Activated naive CD4-positive, alpha-beta T cell treated with anti-CD3 and anti-CD28 coated beads for 36 hours (primary cell): ENCODE data around the gene MAP1B. TPM values are rescaled to one million over a fixed set of nuclear protein-coding genes. Genes with fewer than 3 reads are reported as not detected.
"Not testable (repeated sequence)": the region's sequence is repeated elsewhere in the genome, so short reads cannot be mapped to it uniquely, and the experiment has no call there.

ENCODE experiments used
- CTCF ChIA-PET: fragments of 350-600 bp; sonication (Branson Sonifier 250); formaldehyde crosslinking; loops from one replicate; lab custom pipeline; 2021; ENCODE audit warnings: antibody characterized with exemption; lab: Charles Lee
- DNase-seq: peaks from one replicate; pipeline ENCODE4 v3.0.0-alpha.2; 2020
- H3K27ac Mint-ChIP-seq: one replicate; pipeline ENCODE4 v1.8.0; 2021; ENCODE audit warnings: mild to moderate bottlenecking, mixed read lengths
- H3K27me3 Mint-ChIP-seq: one replicate; pipeline ENCODE4 v1.8.0; 2021; ENCODE audit warnings: low read depth, mixed read lengths
- H3K36me3 Mint-ChIP-seq: one replicate; pipeline ENCODE4 v1.8.0; 2021; ENCODE audit warnings: low read depth, mixed read lengths
- H3K4me1 Mint-ChIP-seq: one replicate; pipeline ENCODE4 v1.8.0; 2021; ENCODE audit warnings: low read depth, mixed read lengths
- H3K4me3 Mint-ChIP-seq: one replicate; pipeline ENCODE4 v1.8.0; 2021; ENCODE audit warnings: mild to moderate bottlenecking, moderate library complexity, mixed read lengths
- H3K9me3 Mint-ChIP-seq: one replicate; pipeline ENCODE4 v1.8.0; 2021; ENCODE audit warnings: mixed read lengths
- intact Hi-C: fragments of 100-400 bp; cut with micrococcal nuclease; formaldehyde crosslinking; loops from one replicate; pipeline ENCODE4 v1.15.1; 2023
- total RNA-seq, 2 experiments: library from RNA; stranded (reverse); gene quantifications; one replicate each; pipeline ENCODE4 v1.2.3, GENCODE V29; 2021

Gene MAP1B
- total RNA-seq, 2 experiments from 2014 or later, result 0.14 to 0.32 TPM

DNA sequence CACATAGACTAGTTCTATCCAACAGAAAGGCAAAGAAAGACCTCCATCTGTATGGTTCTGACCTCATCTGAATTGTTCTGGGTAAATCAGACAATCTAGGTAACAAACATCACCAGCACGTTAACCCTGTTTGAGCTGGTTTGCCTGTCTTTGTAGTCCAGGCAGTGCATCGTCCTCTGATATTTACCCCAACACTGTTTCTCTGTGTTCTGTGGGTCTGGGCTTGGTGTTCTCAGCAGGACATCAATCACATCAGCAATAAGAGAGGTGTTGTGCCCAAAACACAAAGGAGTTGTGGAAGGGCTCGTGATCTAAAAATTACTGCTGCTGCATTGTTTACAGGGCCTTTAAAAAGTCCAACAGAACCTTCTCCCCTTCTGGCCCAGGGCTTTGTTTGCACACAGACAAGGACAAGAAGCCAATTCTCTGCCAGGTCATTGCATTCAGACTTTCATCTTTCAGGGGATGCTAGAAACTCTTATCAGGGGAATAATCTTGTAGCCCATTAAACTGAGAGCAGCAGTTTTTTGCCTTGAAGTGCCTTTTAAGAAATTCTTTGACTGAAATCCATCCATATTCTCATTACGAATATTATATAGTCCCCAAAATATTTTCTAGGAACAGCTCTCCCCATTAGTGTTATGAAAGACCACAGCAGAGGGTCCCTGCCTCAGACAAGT lies 30.5 kb upstream of the MAP1B start:
- Mint-ChIP-seq H3K4me3 (no peak overlapping the region), H3K4me1 (no peaks in the 10 kb centered on the region), H3K27ac (no peak overlapping the region), H3K9me3 (no peaks in the 10 kb centered on the region), H3K27me3 (peaks cover 20% of the 10 kb centered on the region), H3K36me3 (no peaks in the 10 kb centered on the region)
- CTCF ChIA-PET, result no interaction called here
- intact Hi-C loops, result no loop called here
- DNase-seq, result no peak

DNA sequence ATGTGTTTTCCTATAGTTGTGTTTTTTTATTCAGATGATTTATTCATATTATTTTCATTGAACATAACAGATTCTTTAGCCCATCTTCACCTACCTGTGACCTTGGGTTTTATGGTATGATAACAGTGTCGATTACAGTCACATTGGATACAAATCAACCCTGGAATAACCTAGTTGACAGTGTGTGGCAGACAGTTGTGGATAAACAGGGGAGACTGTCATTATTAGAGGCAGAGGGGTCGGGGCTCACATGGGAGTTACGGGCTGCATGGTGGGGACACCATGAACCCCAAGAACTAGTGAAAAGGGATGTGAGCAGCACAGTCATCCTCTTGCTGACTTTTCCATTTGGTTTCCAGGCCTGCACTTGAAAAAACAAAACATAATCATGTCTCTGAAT lies 29.9 kb upstream of the MAP1B start:
- H3K4me3 Mint-ChIP-seq, result no peak overlapping the region
- DNase-seq, result no peak
- no peaks in the 10 kb centered on the region for H3K4me1 Mint-ChIP-seq
- no peaks in the 10 kb centered on the region for H3K36me3 Mint-ChIP-seq
- no peak overlapping the region for H3K27ac Mint-ChIP-seq
- H3K9me3 Mint-ChIP-seq, result no peaks in the 10 kb centered on the region
- CTCF ChIA-PET, result no interaction called here
- intact Hi-C loops, result no loop called here
- peaks cover 24% of the 10 kb centered on the region for H3K27me3 Mint-ChIP-seq

DNA sequence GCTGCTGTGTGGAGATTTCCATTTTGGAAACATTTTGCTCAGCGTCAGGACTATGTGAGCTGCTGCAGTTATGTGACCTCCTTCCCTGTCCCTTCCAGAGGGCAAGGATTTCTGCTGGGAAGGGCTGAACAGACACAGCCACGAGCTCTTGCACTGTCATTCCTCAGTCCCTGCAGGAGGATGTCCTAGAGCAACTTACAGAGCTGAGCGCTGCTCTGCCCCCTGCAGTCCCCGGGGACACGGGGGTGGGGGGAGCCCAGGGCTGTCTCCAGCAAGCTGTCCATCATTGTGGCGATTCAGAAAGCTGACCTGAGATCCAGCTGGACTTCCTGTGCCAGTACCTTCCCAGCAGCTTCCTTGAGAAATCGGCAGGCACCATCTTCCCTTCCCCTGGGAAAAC lies 28.0 kb upstream of the MAP1B start:
- no peak for DNase-seq
- peaks cover 32% of the 10 kb centered on the region for H3K27me3 Mint-ChIP-seq
- no peaks in the 10 kb centered on the region for H3K9me3 Mint-ChIP-seq
- no peaks in the 10 kb centered on the region for H3K4me1 Mint-ChIP-seq
- intact Hi-C loops, result no loop called here
- no peaks in the 10 kb centered on the region for H3K36me3 Mint-ChIP-seq
- no peak overlapping the region for H3K4me3 Mint-ChIP-seq
- CTCF ChIA-PET, result no interaction called here
- H3K27ac Mint-ChIP-seq, result no peak overlapping the region

- intact Hi-C loops, result no loop called here
- DNase-seq, result no peak
- Mint-ChIP-seq H3K4me3 (no peak overlapping the region), H3K36me3 (no peaks in the 10 kb centered on the region), H3K4me1 (no peaks in the 10 kb centered on the region), H3K27me3 (peaks cover 36% of the 10 kb centered on the region), H3K27ac (no peak overlapping the region), H3K9me3 (no peaks in the 10 kb centered on the region)
- CTCF ChIA-PET, result no interaction called here
These were observed 25.2 kb upstream of the MAP1B start for GRCh38 chr5:72082048-72082447.

GRCh38 chr5:72084876-72085275 lies 22.4 kb upstream of the MAP1B start:
- no peak overlapping the region for H3K27ac Mint-ChIP-seq

DNA sequence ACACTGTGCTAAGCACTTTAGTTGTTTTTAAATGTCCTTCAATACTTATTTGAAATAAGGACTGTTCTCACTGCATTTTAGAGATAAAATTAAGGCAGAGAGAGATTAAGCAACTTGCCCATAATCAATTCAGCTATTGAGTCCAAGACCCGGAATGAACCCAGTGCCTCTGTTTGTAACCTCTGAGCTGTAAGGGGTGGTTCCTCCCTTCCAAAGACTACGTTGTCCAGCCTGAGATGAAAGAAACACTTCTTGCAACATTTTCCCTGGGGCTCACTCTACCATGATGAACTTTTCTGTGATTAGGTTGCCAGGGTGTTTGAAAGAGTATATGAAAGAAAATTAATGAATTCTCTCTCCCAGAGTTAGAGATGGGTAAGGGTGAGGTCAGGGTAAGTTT lies 22.0 kb upstream of the MAP1B start:
- intact Hi-C loops, result no loop called here
- CTCF ChIA-PET, result no interaction called here

More at GRCh38 chr5:72084876-72085275, 22.4 kb upstream of the MAP1B start:
- no peak overlapping the region for H3K4me3 Mint-ChIP-seq
- no peaks in the 10 kb centered on the region for H3K4me1 Mint-ChIP-seq
- DNase-seq, result no peak
- intact Hi-C loops, result no loop called here
- H3K36me3 Mint-ChIP-seq, result no peaks in the 10 kb centered on the region
- peaks cover 29% of the 10 kb centered on the region for H3K27me3 Mint-ChIP-seq
- CTCF ChIA-PET, result no interaction called here
- no peaks in the 10 kb centered on the region for H3K9me3 Mint-ChIP-seq

DNA sequence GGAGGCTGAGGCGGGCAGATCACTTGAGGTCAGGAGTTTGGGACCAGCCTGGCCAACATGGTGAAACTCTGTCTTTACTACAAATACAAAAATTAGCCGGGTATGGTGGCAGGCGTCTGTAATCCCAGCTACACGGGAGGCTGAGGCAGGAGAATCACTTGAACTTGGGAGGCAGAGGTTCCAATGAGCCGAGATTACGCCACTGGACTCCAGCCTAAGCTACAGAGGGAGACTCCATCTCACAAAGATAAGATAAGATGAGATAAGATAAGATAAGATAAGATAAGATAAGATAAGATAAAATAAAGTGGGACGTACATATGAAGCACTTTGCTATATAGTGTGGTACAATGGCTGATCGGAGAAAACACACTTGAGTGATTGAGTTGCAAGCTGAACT lies 17.6 kb upstream of the MAP1B start:
- intact Hi-C loops, H3K27ac Mint-ChIP-seq, H3K36me3 Mint-ChIP-seq, H3K4me1 Mint-ChIP-seq, H3K9me3 Mint-ChIP-seq, CTCF ChIA-PET, DNase-seq, H3K4me3 Mint-ChIP-seq: not testable (repeated sequence)
- peaks cover 15% of the 10 kb centered on the region for H3K27me3 Mint-ChIP-seq

More for the DNA sequence above, 22.0 kb upstream of the MAP1B start:
- Mint-ChIP-seq H3K4me1 (no peaks in the 10 kb centered on the region), H3K27ac (no peak overlapping the region), H3K27me3 (peaks cover 28% of the 10 kb centered on the region), H3K4me3 (no peak overlapping the region), H3K36me3 (no peaks in the 10 kb centered on the region), H3K9me3 (no peaks in the 10 kb centered on the region)
- no peak for DNase-seq

- peaks cover 3% of the 10 kb centered on the region for H3K4me1 Mint-ChIP-seq
- no peak overlapping the region for H3K27ac Mint-ChIP-seq
- CTCF ChIA-PET, result no interaction called here
- H3K9me3 Mint-ChIP-seq, result no peaks in the 10 kb centered on the region
- H3K27me3 Mint-ChIP-seq, result peaks cover 21% of the 10 kb centered on the region
- intact Hi-C loops, result no loop called here
- H3K36me3 Mint-ChIP-seq, result no peaks in the 10 kb centered on the region
- no peak for DNase-seq
- no peak overlapping the region for H3K4me3 Mint-ChIP-seq
These were observed 15.2 kb upstream of the MAP1B start for GRCh38 chr5:72092074-72092473.

- intact Hi-C loops, result loop anchor here (1.0 kb wide), 1 partner anchor 46 kb away; no protein-coding TSS in a partner anchor
- no peak for DNase-seq
- CTCF ChIA-PET, result no interaction called here
- H3K4me3 Mint-ChIP-seq, result no peak overlapping the region
- no peaks in the 10 kb centered on the region for H3K36me3 Mint-ChIP-seq
- peaks cover 21% of the 10 kb centered on the region for H3K27me3 Mint-ChIP-seq
- H3K27ac Mint-ChIP-seq, result no peak overlapping the region
- no peaks in the 10 kb centered on the region for H3K9me3 Mint-ChIP-seq
- peaks cover 3% of the 10 kb centered on the region for H3K4me1 Mint-ChIP-seq
These were observed 14.1 kb upstream of the MAP1B start for GRCh38 chr5:72093217-72093616.

GRCh38 chr5:72093824-72094223 lies 13.5 kb upstream of the MAP1B start:
- Mint-ChIP-seq H3K9me3 (no peaks in the 10 kb centered on the region), H3K27ac (no peak overlapping the region), H3K4me3 (no peak overlapping the region), H3K36me3 (no peaks in the 10 kb centered on the region), H3K27me3 (peaks cover 21% of the 10 kb centered on the region), H3K4me1 (peaks cover 3% of the 10 kb centered on the region)
- CTCF ChIA-PET, result no interaction called here
- intact Hi-C loops, result loop anchor here (1.0 kb wide), 1 partner anchor 45 kb away; no protein-coding TSS in a partner anchor
- DNase-seq, result no peak

DNA sequence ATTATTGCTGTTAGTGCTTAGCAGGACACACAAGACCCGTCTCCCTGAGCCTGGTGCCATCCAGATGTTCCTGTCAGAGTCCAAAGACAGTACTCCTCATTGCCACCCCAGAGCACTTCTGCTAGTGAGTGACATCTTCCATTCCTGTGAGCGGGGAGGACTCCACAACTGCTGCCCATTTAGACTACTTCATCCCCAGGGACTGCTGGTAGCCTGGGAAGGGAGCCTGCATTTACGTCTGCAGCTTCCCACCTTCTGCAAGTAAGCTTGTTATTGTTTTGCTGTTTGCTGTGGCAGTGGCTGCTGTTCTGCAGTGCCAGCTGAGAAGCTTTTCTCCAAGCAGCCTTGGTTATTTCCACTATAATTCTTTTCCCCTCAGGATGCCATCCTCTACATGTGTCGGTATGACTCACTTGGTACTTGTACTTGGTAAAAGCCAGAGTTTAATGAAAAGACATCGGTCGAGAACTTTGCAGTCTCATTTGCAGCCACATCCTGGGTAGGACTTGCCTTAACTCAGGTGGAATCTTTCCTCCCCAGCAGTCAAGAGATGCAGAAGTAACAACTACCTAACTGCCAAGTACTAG lies 10.6 kb upstream of the MAP1B start:
- peaks cover 33% of the 10 kb centered on the region for H3K27me3 Mint-ChIP-seq
- intact Hi-C loops, result no loop called here
- DNase-seq, result no peak
- H3K9me3 Mint-ChIP-seq, result no peaks in the 10 kb centered on the region
- no peak overlapping the region for H3K4me3 Mint-ChIP-seq
- H3K4me1 Mint-ChIP-seq, result peaks cover 3% of the 10 kb centered on the region
- no peak overlapping the region for H3K27ac Mint-ChIP-seq
- no peaks in the 10 kb centered on the region for H3K36me3 Mint-ChIP-seq
- CTCF ChIA-PET, result no interaction called here

GRCh38 chr5:72101828-72102227 lies 5.4 kb upstream of the MAP1B start:
- no peaks in the 10 kb centered on the region for H3K36me3 Mint-ChIP-seq
- intact Hi-C loops, result no loop called here
- H3K4me3 Mint-ChIP-seq, result no peak overlapping the region
- H3K4me1 Mint-ChIP-seq, result peaks cover 2% of the 10 kb centered on the region
- no peaks in the 10 kb centered on the region for H3K9me3 Mint-ChIP-seq
- DNase-seq, result no peak
- H3K27me3 Mint-ChIP-seq, result peaks cover 39% of the 10 kb centered on the region
- H3K27ac Mint-ChIP-seq, result no peak overlapping the region
- CTCF ChIA-PET, result interaction anchor here (1.0 kb wide), 1 partner anchor 14 kb away, joined by 6 read pairs; no protein-coding TSS in a partner anchor

DNA sequence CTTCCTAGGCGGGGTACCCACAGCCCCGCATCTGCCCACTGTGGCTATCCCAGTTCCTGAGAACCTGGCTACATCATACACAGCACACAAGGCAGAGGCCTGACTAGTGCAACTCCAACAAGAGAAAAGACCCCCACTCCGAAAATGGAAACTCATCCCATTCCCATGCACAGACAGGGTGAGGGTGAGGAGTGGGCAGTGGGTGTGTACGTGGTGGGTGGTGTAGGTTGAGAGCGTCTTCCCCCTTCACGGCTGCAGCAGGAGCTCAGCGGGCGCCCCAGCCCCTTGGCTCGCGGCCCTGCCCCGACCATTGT lies 501 bp upstream of the MAP1B start:
- Mint-ChIP-seq H3K27ac (no peak overlapping the region), H3K27me3 (peaks cover 50% of the 10 kb centered on the region), H3K36me3 (no peaks in the 10 kb centered on the region), H3K9me3 (no peaks in the 10 kb centered on the region), H3K4me1 (peaks cover 7% of the 10 kb centered on the region), H3K4me3 (peak overlapping the region; percentile 32)
- intact Hi-C loops, result no loop called here
- DNase-seq, result no peak
- CTCF ChIA-PET, result no interaction called here
